NCI-H146 treated with DMSO at 0.1 percent for 48 hours (cell line): ENCODE results near the gene PI4K2B.
"Not testable (repeated sequence)": the region's sequence is repeated elsewhere in the genome, so short reads cannot be mapped to it uniquely, and the experiment has no call there.

Experiments
- DNase-seq: peaks from one replicate; lab custom pipeline; 2025; ENCODE audit not compliant: unreplicated experiment; lab: John Stamatoyannopoulos, UW

PI4K2B gene

GRCh38 chr4:25233737-25234389 lies at the start of gene PI4K2B:
Gene PI4K2B, plus strand, starts transcription at chr4:25234033. Its CDS starts 131 bp downstream, at chr4:25234164.
- peak; percentile 87 for DNase-seq

- DNase-seq = no peak
These were observed 49.8 kb upstream of the PI4K2B start for GRCh38 chr4:25184056-25184455.

- no peak for DNase-seq
These were observed 43.4 kb upstream of the PI4K2B start for GRCh38 chr4:25190407-25190806.

- no peak for DNase-seq
These were observed 35.1 kb upstream of the PI4K2B start for GRCh38 chr4:25198713-25199112.

GRCh38 chr4:25207997-25208396 lies 25.8 kb upstream of the PI4K2B start:
- no peak for DNase-seq

GRCh38 chr4:25209702-25210101 lies 24.1 kb upstream of the PI4K2B start:
- no peak for DNase-seq

GRCh38 chr4:25211721-25212120 lies 22.1 kb upstream of the PI4K2B start:
- no peak for DNase-seq

- no peak for DNase-seq
These were observed 21.0 kb upstream of the PI4K2B start for GRCh38 chr4:25212822-25213221.

- no peak for DNase-seq
These were observed 20.4 kb upstream of the PI4K2B start for GRCh38 chr4:25213347-25213979.

- not testable (repeated sequence) for DNase-seq
These were observed 19.1 kb upstream of the PI4K2B start for GRCh38 chr4:25214750-25215149.

- no peak for DNase-seq
These were observed 18.3 kb upstream of the PI4K2B start for GRCh38 chr4:25215511-25215910.

- DNase-seq = no peak
These were observed 12.5 kb upstream of the PI4K2B start for GRCh38 chr4:25221377-25221776.

- DNase-seq = no peak
These were observed 9.9 kb upstream of the PI4K2B start for GRCh38 chr4:25223802-25224375.

GRCh38 chr4:25229804-25230203 lies 4.0 kb upstream of the PI4K2B start:
- DNase-seq = no peak

GRCh38 chr4:25233194-25233593 lies 639 bp upstream of the PI4K2B start:
- no peak for DNase-seq

GRCh38 chr4:25234390-25235370 lies 847 bp downstream of the PI4K2B start:
- DNase-seq = peak; percentile 25

- DNase-seq = no peak
These were observed 1.6 kb downstream of the PI4K2B start for GRCh38 chr4:25235401-25235800.

- not testable (repeated sequence) for DNase-seq
These were observed 2.2 kb downstream of the PI4K2B start for GRCh38 chr4:25236030-25236429.

GRCh38 chr4:25236971-25237370 lies 3.1 kb downstream of the PI4K2B start:
- DNase-seq = no peak

GRCh38 chr4:25238052-25238451 lies 4.2 kb downstream of the PI4K2B start:
- DNase-seq = no peak

GRCh38 chr4:25239528-25239927 lies 5.7 kb downstream of the PI4K2B start:
- not testable (repeated sequence) for DNase-seq
